GM19372 (cell line): ENCODE data around the gene UBASH3A.

ENCODE experiments used
- ATAC-seq: cut with Tn5 transposase; IDR thresholded peaks from one replicate; pipeline ENCODE4 v1.9.1; 2021; ENCODE audit warnings: mild to moderate bottlenecking, low read depth, moderate library complexity; ENCODE audit not compliant: unreplicated experiment

The UBASH3A gene

DNA sequence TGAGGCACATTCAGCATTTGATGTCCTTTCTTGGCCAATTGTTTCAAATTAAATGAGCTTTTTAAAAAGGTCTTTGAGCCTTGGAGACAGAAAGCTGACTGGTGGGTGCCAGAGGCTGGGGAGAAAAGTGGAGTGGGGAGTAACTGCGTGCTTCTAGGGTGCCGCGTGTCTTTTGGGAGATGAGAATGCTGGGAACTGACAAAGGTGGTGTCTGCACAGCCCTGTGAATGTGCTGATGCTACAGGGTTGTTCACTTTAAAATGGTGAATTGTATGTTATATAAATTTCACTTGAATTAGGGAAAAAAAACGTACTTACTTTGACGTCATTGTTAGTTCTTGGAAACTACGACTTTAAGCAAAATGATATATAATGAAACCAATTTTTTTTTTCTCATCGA is 29.2 kb upstream of the UBASH3A start:
- no peak for ATAC-seq

DNA sequence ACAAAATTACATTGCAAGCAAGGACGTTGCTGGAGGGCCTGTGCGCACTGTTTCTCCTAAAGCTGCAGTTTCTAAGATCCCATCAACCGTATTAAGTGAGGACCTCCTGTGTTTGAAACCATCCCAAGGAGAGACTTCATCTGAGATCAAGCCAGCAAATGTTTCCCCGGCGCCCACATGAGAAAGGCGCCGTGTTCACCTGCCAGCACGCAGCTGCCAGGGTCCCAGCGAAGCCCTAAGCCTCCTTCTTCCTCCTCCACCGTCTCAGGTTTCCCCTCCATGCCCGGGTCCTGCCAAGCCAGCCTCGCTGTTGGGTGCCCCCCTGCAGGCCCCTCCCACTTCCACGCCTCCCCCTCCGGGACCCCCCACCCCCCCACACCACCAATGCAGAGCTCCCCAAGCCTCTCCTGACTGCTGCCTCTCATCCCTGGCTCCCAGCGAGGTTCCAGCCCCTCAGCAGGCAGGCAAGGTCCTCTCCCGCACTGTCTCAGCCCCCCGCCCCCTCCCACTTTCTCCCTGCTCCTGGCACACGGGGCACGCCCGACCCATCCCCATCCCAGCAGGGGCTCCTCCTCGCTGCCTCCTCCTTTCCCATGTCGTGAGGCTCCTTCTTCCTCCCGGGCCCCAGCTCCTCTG is 28.7 kb upstream of the UBASH3A start:
- ATAC-seq, result no peak

DNA sequence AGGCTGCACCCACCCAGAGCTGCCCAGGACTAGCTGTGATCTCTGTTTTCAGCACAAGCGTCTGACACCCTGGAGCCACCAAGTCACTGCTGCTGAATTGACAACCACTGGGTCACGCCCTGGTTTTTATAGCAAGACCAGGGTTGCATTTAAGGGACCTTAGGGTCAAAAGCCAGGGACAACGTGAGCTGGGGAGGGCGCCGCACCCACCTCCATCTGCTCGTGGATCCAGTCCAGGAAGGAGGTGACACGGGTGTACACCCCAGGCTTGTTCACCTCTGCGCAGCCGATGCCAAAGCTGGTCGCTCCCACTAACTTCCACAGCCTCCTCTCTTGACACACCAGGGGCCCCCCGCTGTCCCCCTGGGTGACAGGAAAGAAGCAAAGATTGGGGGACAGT is 28.2 kb upstream of the UBASH3A start:
- ATAC-seq, result no peak

DNA sequence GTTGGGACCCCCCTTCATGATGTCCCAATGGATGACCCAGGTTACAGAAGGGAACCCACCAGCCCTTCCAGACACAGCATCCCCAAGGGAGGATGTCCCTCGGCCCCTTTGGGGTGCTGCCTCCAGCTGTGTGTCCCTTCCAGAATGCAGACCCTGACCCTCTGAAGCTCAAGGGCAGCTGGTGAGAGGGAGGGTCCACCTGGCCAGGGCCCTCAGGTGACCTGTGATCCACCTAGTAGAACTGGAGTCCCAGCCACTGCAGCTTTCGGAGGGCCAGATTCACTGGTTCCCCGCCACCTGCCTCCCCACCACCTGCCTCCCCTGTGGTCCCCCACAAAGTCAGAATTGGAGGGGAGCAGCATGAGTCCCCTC is 27.8 kb upstream of the UBASH3A start:
- no peak for ATAC-seq

DNA sequence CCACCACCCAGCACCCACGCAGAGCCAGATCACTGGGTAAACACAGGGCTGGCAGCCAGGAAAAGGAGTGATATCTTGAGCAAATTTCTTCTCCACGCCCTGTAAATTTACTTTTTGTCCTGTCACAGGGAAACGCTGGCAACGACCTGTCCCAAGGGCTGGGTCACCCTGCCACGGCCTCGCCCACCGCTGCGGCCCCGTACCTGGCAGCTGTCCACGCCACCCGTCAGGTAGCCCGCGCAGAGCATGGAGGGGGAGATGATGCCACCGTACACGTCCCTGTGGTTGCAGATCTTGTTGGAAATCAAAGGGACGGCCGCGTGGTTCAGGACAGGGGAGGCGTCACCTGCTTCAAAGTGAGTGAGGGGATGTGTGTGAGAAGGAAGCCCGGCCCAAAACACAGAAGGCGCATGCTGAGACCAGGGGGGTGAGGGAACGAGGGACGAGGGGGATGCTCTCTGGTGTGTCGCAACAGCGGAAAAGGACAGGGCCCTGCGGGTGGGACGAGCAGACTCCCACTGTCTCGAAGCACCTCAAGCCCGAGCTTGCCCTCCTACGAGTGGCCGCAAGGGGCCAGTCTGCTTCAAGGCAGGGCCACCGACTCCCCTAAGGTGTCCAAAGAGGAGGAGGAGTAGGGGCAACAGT is 27.2 kb upstream of the UBASH3A start:
- ATAC-seq, result no peak

DNA sequence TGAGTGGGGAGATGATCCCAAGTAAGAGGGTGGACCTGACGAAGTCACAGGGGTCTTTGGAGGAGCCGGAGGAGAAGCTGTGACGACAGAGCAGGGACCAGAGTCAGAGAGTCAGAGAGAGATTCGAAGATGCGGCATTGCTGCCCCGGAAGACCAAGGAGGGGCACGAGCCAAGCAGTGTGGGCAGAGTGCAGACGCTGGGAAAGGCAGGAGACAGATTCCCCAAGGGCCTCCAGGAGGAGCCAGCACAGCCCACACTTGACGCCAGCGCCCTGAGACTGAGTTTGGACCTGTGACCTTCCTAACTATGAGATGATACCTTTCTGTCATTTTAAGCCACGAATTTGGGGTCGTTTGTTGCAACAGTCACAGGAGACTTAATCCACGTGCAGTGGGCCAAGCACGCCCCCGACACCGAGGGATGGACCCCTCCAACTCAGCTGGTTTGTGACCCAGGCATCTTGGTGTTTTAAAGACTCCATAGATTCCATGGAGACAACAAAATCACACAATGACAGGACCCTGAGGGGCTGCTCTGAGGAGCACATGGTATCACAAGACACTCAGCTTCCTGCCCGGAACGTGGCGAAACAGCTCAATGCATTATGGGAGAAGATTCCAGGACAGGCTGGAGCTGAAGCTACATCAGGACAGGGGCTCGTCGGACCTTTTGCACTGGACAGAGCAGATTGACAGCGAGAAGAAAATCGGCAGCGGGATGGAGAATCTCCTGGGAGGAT is 26.3 kb upstream of the UBASH3A start:
- no peak for ATAC-seq

DNA sequence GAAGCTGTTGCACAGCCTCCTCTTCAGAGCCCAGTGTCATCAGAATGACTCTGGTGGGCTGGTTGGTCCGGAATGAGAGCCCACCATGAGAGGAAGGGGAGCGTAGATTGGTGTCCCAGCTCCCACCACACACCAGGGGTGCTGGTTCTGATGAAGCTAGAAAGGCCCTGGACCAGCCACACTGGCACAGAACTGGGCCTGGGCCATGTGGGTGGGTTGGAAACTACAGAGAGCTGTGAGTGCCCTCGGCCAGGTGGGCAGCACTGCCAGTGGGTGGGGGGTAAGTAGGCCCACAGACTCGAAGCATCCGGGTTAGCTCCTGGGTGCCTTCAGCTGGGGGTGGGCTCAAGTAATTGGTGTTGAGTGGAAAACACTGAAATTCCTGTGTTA is 25.8 kb upstream of the UBASH3A start:
- ATAC-seq, result no peak

DNA sequence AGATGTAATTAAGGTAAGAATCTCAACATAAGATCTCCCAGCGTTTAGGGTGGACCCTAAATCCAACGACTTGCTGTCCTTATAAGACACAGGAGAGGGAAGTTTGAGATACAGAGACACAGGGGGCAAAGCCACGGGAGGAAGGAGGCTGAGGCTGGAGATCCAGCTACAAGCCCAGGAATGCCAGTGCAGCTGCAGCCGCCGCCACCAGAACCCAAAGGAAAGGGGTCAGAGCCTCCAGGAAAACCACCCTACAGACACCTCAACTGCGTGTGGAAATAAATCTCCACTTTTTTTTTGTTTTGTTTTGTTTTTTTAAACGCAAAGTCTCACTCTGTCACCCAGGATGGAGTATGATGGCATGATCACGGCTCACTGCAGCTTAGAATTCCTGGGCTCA is 25.3 kb upstream of the UBASH3A start:
- ATAC-seq, result no peak

DNA sequence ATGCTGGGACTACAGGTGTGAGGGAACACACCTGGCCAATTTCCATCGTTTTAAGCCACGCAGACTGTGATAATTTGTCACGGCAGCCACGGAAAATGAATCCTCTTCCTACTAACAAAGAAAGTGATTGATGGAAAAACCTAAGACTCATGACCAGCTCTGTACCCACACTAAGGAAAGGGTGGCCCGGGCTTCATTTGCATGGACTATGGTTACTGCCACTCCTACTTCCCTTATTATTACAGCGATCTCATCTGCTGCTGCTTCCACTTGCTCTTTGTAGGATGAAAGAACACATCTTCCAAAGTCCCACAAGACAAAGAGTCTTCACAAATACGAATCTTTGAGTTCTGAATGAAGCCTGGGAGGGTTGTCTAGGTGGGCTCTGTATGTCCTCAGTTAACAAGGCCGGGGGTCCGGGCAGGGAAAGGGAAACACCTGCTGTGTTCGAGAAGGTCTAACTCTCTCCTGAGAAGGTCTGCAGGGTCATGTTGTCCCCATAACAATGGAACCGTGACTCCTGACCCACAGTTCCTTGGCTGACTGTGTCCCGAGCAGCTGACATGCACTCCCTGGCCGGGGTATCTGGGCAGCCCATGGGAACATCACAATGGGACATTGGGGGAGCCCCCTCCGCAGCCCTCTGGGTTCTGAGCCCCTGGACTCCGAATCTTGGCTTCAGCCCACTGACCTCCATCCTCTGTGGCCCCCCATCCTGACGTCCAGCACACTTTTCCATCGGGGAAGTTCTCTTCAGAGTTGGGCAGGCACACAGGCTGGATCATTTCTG is 24.1 kb upstream of the UBASH3A start:
- ATAC-seq, result no peak

DNA sequence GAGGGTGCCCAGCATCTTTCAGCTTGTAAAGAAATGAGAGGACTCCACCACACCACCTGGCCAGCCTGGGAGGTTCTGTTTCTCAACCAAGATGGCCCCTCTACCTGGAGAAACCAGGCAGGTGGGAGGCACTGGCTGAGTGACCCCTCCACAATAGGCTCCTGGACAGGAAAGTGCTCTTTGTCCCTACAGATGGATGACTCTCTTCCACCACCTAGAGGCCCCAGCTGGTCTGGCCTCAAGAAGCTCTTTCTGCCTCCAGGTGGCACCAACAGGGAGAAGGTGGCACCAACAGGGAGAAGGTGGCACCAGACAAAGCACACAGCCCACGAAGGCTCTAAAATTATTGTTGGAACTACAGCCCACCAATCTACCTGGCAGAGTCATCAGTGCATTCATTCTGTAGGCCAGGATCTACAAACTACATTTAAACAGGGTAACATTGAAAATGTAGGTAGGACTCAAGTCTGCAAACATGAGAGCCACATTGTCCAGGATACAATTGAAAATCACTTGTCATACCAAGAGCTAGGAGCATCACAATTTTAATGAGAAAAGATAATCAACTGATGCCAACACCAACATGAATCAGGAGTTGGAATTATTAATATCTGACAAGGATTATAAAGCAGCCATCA is 22.2 kb upstream of the UBASH3A start:
- no peak for ATAC-seq

DNA sequence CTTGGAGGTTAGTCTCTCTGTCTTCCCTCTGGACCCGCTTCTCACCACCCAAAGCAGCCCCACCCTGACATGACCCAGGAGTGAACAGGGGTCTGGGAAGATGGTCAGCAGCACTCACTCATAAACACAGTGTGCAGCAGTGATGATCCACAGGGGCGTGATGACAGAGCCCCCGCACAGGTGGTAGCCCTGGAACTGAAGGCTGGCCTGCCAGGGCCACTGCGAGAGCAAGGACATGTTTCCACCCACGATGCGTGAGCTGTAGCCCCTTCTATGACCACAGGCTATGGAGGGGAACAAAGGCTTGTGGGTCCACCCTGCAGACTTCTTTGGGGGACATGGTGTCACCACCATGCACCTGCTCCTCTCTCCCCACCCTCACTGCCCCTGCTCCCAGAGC is 20.8 kb upstream of the UBASH3A start:
- no peak for ATAC-seq

DNA sequence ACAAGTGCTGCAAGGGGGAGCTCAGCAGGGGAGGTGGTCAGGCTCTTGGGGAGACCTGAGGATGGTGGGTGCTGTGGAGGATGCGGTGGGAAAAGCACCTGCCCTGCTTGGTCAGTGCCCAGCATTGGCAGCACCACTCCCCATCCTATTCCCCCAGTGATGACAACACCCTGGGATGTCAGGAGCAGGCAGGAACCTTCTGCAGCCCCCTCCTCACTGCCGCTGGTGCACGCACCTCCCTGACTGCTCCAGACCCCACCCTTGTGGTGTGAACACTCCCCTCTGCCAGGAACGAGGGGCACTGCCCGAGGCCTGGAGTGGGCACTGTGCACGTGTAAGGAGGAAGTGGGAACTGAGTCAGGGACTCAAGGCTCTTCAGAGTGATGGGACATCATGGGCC is 20.4 kb upstream of the UBASH3A start:
- ATAC-seq, result no peak

DNA sequence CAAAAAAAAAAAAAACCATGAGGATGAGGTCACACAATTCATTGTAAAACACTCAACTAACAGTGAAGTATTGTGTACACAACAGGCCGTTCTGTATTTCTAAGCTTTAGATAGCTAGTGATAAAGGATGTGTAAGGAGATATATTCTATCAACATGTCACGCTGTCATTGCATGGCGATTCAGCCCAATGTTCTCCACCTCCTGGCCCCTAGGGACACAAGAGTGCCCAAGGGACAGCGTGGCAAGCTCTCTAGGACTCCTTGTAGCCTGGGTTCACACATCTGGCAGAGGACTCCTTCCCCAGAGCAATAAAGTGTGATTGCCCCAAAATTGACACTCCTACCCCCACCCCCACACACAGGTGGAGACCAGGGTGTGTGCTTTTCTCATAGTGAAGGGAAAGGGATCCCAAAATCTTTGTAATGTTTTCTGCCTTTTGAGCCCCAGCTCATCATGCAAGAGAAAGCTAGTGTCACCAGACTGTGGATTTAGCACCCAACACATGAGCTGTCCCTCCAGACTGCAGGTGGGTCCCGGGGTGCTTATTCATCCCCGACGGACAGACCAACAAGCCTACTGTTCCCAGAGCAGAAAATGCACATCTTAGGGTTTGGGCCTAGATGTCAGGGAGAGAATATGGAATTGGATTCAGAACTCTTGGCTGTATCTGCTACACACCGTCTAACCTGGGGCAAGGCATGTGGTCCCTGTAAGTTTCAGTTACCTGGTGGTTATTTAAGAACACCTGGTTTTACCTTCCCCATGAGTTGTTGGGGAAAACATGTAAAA is 19.4 kb upstream of the UBASH3A start:
- ATAC-seq, result no peak

DNA sequence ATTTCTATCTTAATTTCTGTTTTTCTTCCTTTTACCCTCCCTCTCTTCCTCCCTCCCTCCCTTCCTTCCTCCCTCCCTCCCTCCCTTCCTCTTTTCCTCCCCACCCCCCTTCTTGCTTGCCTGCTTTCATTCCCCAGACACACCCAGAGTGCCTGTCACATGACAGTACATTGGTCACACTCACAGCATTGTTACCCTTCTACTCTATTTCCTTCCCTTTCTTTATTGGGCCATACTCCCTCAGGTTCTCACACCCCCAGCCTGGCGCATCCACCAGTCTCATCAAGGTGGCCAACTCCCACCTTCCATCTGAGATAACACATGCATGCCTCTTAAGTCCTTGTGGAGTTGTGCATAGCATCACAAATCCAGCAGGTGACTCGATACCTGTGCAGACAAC is 18.7 kb upstream of the UBASH3A start:
- no peak for ATAC-seq

DNA sequence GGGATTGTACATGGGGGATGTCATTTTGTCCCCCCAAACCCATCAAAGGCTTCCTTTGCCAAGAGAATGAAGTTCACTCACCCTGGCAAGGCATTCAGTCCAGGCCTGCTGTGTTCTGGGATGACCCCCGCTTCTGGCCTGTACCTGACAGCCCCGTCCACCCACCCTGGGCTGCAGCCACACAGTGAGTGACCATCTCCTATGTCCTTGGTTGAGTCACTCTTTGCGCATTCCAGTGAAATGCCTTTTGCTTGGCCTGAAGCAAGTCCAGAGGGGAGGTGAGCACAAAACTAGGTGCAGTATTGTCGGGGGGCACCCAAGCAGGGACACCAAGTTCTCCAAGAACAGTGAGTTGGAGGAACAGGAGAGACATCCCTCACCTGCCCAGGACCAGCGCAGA is 18.1 kb upstream of the UBASH3A start:
- ATAC-seq, result no peak

DNA sequence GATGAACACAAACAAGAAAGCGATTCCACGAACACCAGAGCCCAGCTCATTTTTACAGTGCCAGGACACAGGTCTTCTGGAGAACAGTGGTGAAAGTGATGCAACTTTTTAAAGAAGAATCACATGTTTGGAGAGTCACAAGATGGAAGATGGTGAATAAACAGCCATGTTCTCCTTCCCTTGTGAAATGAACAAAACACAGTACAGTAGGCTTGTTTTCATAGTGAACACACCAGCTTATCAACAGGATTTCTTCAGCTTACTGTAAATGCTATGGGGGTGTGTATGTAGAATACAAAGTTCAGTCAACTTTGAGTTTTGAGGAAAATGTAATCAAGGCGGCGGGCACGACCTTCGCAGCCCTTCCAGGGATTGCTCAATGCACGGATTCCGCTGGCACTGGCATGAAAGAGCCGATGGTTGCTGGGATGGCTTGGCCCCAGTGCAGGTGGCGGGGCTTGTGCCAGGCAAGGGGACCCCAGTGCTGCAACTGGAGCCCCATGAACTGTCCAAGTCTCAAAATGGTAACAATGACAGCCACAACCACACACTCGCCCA is 17.6 kb upstream of the UBASH3A start:
- no peak for ATAC-seq

DNA sequence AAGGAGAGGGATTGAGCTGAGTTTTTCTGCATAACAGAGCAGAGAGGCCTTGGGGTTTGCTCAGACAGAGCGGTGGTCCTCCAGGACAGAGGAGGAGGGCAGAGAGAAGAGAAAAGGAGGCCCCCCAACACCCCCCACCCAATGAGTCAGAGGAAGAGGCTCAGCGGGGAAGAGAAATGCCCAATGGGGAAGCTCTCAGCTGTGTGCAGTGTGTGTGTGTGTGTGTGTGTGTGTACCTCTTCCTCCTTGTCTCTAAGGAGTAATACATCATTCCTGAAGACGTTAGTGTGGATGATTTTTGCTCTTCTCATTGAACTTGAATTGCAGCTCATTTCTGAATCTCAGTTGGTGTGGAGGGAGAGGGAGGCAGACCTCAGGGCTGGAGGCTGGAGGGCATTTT is 16.5 kb upstream of the UBASH3A start:
- ATAC-seq, result no peak

DNA sequence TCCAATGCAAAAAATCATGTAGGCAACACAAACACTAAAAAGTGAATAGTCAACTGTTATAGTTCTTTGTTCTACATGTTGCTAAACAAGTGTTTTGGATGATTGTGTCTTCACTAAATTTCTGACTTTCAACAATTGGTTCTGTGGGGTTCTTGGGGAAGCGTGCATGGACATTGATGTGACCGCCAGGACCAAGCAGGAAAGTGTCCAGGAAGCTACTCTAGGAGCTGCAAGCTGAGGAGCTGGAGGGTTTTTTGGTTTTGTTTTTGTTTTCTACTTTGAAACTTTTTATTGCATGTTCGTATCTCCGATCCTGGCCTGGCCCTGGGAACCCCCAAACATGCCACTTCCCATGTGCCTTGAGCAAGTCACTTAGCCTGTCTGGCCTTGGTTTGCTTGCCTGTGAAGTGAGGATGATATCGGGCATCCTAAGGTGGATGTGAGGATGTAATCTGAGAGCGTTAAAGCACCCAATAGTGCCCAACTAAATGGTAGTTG is 15.8 kb upstream of the UBASH3A start:
- ATAC-seq, result no peak

DNA sequence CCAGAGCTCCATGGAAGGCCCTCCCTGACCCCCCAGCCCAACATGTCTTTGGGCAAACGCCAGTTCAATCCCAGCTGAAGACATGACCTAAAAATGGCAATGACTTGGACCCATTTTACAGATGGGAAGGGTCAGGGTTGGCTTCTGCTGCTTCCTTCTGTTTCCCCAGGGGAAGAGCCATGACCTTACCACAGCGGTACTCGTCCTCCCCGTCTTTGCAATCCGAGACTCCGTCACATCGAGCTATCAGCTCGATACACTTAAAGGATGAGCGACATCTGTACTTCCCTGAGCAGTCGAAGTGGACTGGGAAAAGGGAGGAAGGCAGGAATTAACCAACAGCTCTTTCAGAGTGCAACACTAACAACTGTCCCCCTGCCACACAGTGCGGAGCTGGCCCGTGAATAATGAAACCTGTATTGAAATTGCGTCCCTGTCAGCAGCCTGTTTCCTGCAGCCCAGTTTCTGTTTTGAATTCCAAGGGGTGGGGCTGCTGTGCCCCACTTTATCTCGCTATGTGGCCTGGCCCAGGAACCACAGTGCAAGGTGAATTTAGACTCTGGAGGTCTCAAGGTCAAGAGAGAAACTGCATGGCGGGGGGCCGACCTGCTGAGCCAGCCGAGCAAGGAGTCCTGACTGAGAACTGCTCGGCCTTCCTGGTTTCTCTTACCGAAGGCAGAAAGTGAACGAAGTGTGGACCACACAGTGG is 14.8 kb upstream of the UBASH3A start:
- no peak for ATAC-seq
